ENCODE data around the gene ZBTB25. TPM values are rescaled to one million over a fixed set of nuclear protein-coding genes. Genes with fewer than 3 reads are reported as not detected.

Gene ZBTB25
- polyA plus RNA-seq, 1 of the 3 experiments (the other 2 are of a cell fraction) = 4.5 TPM

GRCh38 chr14:64501411-64502171 is 2.0 kb downstream of the ZBTB25 start:
- Histone ChIP-seq H3K4me3 (ENCODE audit: low read depth in 2 of 2, low read length in 1 of 2) (peak overlapping the region; percentile 92), H3K4me1 (ENCODE audit: control insufficient read depth in 1 of 2, insufficient read depth in 2 of 2, low read depth in 1 of 2, low read length in 1 of 2) (peaks cover 25% of the 10 kb centered on the region in 2 experiments), H2AFZ (ENCODE audit: low read depth) (peak overlapping the region; percentile 48), H4K20me1 (ENCODE audit: insufficient read depth) (peaks cover 14% of the 10 kb centered on the region), H3K79me2 (ENCODE audit: insufficient read depth) (peaks cover 70% of the 10 kb centered on the region), H3K9me2 (no peaks in the 10 kb centered on the region), H3K27ac (ENCODE audit: low read depth in 2 of 2, low read length in 1 of 2) (peak overlapping the region; percentile 95 to 99), H3K36me3 (replicated peaks in 1 of 2; ENCODE audit: control insufficient read depth in 1 of 2, insufficient read depth in 2 of 2, low read length in 1 of 2) (peaks cover 5 to 12% of the 10 kb centered on the region in 2 experiments), H3F3A (replicated peaks; ENCODE audit: insufficient read depth) (peaks cover 26% of the 10 kb centered on the region), H3K4me2 (peak overlapping the region; percentile 98), H3K9me3 (no peaks in the 10 kb centered on the region), H3K9ac (peak overlapping the region; percentile 97; the same call in 1 of the 2 replicates), H3K27me3 (ENCODE audit: insufficient read depth) (no peaks in the 10 kb centered on the region)
- ChIA-PET POLR2A (interaction anchor here (0.5 to 1.7 kb wide), 5 partner anchors 10 to 206 kb away, joined by 3 to 5 read pairs (median 3); partner anchors contain the start of genes AKAP5 and MTHFD1), CTCF (interaction anchor here (0.7 to 5.6 kb wide), 10 partner anchors 9 to 938 kb away, joined by 3 to 20 read pairs (median 6); partner anchors contain the start of gene AKAP5)
- peak; percentile 58 for DNase-seq
- WGBS (ENCODE audit: low lambda C conversion rate) = 8% methylated on average over 8 of the region's 8 CpGs
- TF ChIP-seq YY1 (IDR thresholded peaks at IDR 0.05; ENCODE audit: low read depth) (no peak), SIN3A (IDR thresholded peaks at IDR 0.05; ENCODE audit: borderline replicate concordance, low read depth, low read length) (no peak), TAF1 (IDR thresholded peaks at IDR 0.05; ENCODE audit: borderline replicate concordance, low read depth, low read length) (no peak), GATA2 (CRISPR knock-in tag; IDR thresholded peaks at IDR 0.05) (peak; percentile 92), EP300 (IDR thresholded peaks at IDR 0.05; ENCODE audit: borderline replicate concordance in 1 of 2, low read depth in 1 of 2, low read length in 1 of 2) (peak; percentile 61 to 83; a peak in 2 of 4 replicates), NFIC (IDR thresholded peaks at IDR 0.05; ENCODE audit: borderline replicate concordance) (peak; percentile 23; the same call in 1 of the 2 replicates), IRF3 (IDR thresholded peaks at IDR 0.05; ENCODE audit: low read depth, low read length) (no peak), POLR2AphosphoS5 (IDR thresholded peaks at IDR 0.05; ENCODE audit: low read depth, low read length) (peak; percentile 30; the same call in 1 of the 2 replicates), TCF12 (IDR thresholded peaks at IDR 0.05) (peak; percentile 64), MXI1 (IDR thresholded peaks at IDR 0.05; ENCODE audit: low read depth, low read length) (no peak; the same call in 1 of the 2 replicates), USF1 (IDR thresholded peaks at IDR 0.05; ENCODE audit: borderline replicate concordance, low read depth) (no peak), JUND (IDR thresholded peaks at IDR 0.05) (0 out of 2 replicates have a peak, but pooled peaks have one; percentile 5), ZBTB33 (IDR thresholded peaks at IDR 0.05; ENCODE audit: borderline replicate concordance, low read depth) (no peak), RAD21 (IDR thresholded peaks at IDR 0.05; ENCODE audit: low read length) (no peak), ELF1 (IDR thresholded peaks at IDR 0.05) (no peak), FOXJ3 (CRISPR knock-in tag; IDR thresholded peaks at IDR 0.05) (0 out of 2 replicates have a peak, but pooled peaks have one; percentile 16), FOXM1 (IDR thresholded peaks at IDR 0.05; ENCODE audit: low read depth) (no peak; the same call in 1 of the 2 replicates), FOSL2 (IDR thresholded peaks at IDR 0.05; ENCODE audit: borderline replicate concordance, low read depth) (no peak), GABPA (IDR thresholded peaks at IDR 0.05; ENCODE audit: low read depth) (no peak), PBX3 (IDR thresholded peaks at IDR 0.05) (peak; percentile 73), RFX5 (IDR thresholded peaks at IDR 0.05; ENCODE audit: low read length) (no peak), EZH2phosphoT487 (IDR thresholded peaks at IDR 0.05; ENCODE audit: borderline replicate concordance, low read depth) (no peak), SMC3 (IDR thresholded peaks at IDR 0.05; ENCODE audit: low read depth, low read length) (no peak; the same call in 1 of the 2 replicates)
- TF ChIP-seq, protein P1, sequence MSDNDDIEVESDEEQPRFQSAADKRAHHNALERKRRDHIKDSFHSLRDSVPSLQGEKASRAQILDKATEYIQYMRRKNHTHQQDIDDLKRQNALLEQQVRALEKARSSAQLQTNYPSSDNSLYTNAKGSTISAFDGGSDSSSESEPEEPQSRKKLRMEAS (IDR thresholded peaks at IDR 0.05; ENCODE audit: low read depth) = peak; percentile 28; the same call in 1 of the 2 replicates
- TF ChIP-seq, protein P2, sequence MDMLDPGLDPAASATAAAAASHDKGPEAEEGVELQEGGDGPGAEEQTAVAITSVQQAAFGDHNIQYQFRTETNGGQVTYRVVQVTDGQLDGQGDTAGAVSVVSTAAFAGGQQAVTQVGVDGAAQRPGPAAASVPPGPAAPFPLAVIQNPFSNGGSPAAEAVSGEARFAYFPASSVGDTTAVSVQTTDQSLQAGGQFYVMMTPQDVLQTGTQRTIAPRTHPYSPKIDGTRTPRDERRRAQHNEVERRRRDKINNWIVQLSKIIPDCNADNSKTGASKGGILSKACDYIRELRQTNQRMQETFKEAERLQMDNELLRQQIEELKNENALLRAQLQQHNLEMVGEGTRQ (IDR thresholded peaks at IDR 0.05; ENCODE audit: borderline replicate concordance, low read depth, low read length) = no peak

All from SK-N-SH (cell line).